ENCODE data around the gene HOPX.

- no peak for TF ChIP-seq ZNF138 (tag by site-specific recombination; IDR thresholded peaks at IDR 0.05; ENCODE audit: borderline replicate concordance)
- TF ChIP-seq, protein P1, sequence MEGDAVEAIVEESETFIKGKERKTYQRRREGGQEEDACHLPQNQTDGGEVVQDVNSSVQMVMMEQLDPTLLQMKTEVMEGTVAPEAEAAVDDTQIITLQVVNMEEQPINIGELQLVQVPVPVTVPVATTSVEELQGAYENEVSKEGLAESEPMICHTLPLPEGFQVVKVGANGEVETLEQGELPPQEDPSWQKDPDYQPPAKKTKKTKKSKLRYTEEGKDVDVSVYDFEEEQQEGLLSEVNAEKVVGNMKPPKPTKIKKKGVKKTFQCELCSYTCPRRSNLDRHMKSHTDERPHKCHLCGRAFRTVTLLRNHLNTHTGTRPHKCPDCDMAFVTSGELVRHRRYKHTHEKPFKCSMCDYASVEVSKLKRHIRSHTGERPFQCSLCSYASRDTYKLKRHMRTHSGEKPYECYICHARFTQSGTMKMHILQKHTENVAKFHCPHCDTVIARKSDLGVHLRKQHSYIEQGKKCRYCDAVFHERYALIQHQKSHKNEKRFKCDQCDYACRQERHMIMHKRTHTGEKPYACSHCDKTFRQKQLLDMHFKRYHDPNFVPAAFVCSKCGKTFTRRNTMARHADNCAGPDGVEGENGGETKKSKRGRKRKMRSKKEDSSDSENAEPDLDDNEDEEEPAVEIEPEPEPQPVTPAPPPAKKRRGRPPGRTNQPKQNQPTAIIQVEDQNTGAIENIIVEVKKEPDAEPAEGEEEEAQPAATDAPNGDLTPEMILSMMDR (tag by site-specific recombination; IDR thresholded peaks at IDR 0.05) = no peak
- no peak for TF ChIP-seq ZNF76 (tag by site-specific recombination; IDR thresholded peaks at IDR 0.05; ENCODE audit: borderline replicate concordance, low read depth)
- TF ChIP-seq ZNF24 (tag by site-specific recombination; IDR thresholded peaks at IDR 0.05) = no peak
- TF ChIP-seq MZF1 (tag by site-specific recombination; IDR thresholded peaks at IDR 0.05; ENCODE audit: borderline replicate concordance) = no peak
- TF ChIP-seq ZBTB21 (tag by site-specific recombination; IDR thresholded peaks at IDR 0.05) = no peak
- no peak for TF ChIP-seq ZNF146 (tag by site-specific recombination; IDR thresholded peaks at IDR 0.05)
- TF ChIP-seq ZNF16 (tag by site-specific recombination; IDR thresholded peaks at IDR 0.05; ENCODE audit: low read depth) = no peak
- no peak for TF ChIP-seq MEIS1 (CRISPR knock-in tag; IDR thresholded peaks at IDR 0.05; ENCODE audit: borderline replicate concordance)
- TF ChIP-seq ZNF274 (IDR thresholded peaks at IDR 0.05; ENCODE audit: low read length) = no peak
- TF ChIP-seq ZNF274 (tag by site-specific recombination; IDR thresholded peaks at IDR 0.05; ENCODE audit: borderline replicate concordance) = no peak
- no peak for TF ChIP-seq ZNF621 (tag by site-specific recombination; IDR thresholded peaks at IDR 0.05)
- TF ChIP-seq, protein P2, sequence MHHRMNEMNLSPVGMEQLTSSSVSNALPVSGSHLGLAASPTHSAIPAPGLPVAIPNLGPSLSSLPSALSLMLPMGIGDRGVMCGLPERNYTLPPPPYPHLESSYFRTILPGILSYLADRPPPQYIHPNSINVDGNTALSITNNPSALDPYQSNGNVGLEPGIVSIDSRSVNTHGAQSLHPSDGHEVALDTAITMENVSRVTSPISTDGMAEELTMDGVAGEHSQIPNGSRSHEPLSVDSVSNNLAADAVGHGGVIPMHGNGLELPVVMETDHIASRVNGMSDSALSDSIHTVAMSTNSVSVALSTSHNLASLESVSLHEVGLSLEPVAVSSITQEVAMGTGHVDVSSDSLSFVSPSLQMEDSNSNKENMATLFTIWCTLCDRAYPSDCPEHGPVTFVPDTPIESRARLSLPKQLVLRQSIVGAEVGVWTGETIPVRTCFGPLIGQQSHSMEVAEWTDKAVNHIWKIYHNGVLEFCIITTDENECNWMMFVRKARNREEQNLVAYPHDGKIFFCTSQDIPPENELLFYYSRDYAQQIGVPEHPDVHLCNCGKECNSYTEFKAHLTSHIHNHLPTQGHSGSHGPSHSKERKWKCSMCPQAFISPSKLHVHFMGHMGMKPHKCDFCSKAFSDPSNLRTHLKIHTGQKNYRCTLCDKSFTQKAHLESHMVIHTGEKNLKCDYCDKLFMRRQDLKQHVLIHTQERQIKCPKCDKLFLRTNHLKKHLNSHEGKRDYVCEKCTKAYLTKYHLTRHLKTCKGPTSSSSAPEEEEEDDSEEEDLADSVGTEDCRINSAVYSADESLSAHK (tag by site-specific recombination; IDR thresholded peaks at IDR 0.05) = no peak
- no peak for TF ChIP-seq ZNF23 (tag by site-specific recombination; IDR thresholded peaks at IDR 0.05; ENCODE audit: borderline replicate concordance)
- TF ChIP-seq ZNF311 (tag by site-specific recombination; IDR thresholded peaks at IDR 0.05; ENCODE audit: borderline replicate concordance) = no peak
Measured at GRCh38 chr4:56656346-56656643, 24.8 kb downstream of the HOPX start.
